ENCODE results near the gene BTF3.

- TF ChIP-seq CTCF (IDR thresholded peaks at IDR 0.05; ENCODE audit: low read length) = no peak
- no peak for TF ChIP-seq EZH2 (optimal IDR thresholded peaks at IDR 0.05; ENCODE audit: low read depth, low read length)
Measured at GRCh38 chr5:73534011-73534644, 35.9 kb downstream of the BTF3 start.
